IPS-20b (cell line): ENCODE data around the gene TEAD1.

ENCODE experiments used
- H3K27ac ChIP-seq: one replicate; pipeline ENCODE4 v1.5.1; 2013; ENCODE audit warnings: low read length
- H3K27me3 ChIP-seq: 2 replicates; pipeline ENCODE4 v1.6.1; 2013; ENCODE audit warnings: mild to moderate bottlenecking, low read length, inconsistent platforms; ENCODE audit not compliant: insufficient read depth
- H3K36me3 ChIP-seq: 2 replicates; pipeline ENCODE4 v1.6.1; 2013; ENCODE audit warnings: low read depth, mild to moderate bottlenecking, inconsistent platforms, low read length, moderate library complexity; ENCODE audit not compliant: insufficient read depth
- H3K4me1 ChIP-seq: 2 replicates; pipeline ENCODE4 v1.6.1; 2013; ENCODE audit warnings: mild to moderate bottlenecking, control low read depth, inconsistent platforms, low read length, moderate library complexity; ENCODE audit not compliant: insufficient read depth
- H3K4me3 ChIP-seq: 2 replicates; pipeline ENCODE4 v1.5.1; 2013; ENCODE audit warnings: mild to moderate bottlenecking, low read length, inconsistent platforms
- H3K9ac ChIP-seq: 2 replicates; pipeline ENCODE4 v1.6.1; 2013; ENCODE audit warnings: low read depth, mild to moderate bottlenecking, inconsistent platforms, low read length, moderate library complexity
- H3K9me3 ChIP-seq: 2 replicates; pipeline ENCODE4 v1.6.1; 2013; ENCODE audit warnings: mild to moderate bottlenecking, low read depth, low read length, inconsistent platforms; ENCODE audit not compliant: insufficient read depth

Gene TEAD1

DNA sequence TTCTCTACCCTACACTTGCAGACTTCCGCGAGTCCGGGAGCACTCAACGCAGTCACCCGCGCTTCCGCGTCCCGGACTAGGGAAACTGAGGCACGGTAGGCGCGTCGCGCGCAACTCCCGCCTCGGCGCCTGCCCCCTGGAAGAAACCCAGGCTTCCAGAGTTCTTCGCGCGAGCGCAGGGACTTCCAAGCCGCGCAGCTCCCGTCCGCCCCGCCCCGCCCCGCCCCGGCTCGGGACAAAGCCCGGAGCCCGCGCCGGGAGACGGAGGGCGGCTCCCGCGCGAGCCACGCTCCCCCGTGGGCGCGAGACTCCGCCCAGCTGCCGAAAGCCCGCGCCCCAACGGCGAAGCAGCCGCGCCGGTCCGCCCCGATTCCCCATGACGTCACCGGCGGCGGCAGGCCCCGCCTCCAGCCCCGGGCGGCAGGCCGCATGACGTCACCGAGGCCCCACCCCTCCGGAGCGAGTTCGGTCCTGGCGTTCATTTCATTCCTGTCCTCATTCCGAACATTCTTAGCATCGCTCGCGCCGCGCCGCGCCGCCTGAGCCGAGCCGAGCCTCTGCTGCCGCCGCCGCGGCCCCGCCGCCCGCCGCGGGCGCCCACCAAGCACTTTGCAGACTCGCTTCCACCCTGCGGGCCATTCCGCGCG, at the start of gene TEAD1:
TSS of gene TEAD1 (plus strand) at position 498 of the 647 bp plus-strand sequence.
- H3K9ac ChIP-seq: peak within 1 kb of the TSS; percentile 90
- peak within 1 kb of the TSS; percentile 96 for H3K4me3 ChIP-seq
- peaks cover 24% of the 10 kb centered on the region for H3K4me1 ChIP-seq
- H3K9me3 ChIP-seq: no peaks in the 10 kb centered on the region
- peaks cover 18% of the 10 kb centered on the region for H3K27me3 ChIP-seq
- no peak within 1 kb of the TSS for H3K27ac ChIP-seq
- H3K36me3 ChIP-seq: peaks cover 12% of the 10 kb centered on the region; the same call in 1 of the 2 replicates

DNA sequence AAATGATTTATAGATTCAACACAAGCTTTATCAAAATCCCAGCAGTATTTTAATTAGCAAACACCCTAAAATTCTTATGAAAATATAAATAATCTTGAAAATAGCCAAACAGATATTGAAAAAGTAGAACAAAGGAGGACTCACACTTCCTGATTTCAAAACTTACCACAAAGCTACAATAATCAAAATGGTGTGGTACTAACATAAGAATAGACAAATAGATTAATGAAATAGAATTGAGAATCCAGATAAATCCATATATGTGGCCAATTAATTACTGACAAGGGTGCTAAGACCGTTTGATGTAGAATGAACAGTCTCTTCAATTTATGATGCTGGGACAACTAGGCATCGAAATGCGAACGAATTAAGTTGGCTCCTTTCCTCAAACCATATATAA, 49.6 kb upstream of the TEAD1 start:
- Histone ChIP-seq H3K36me3 (no peaks in the 10 kb centered on the region), H3K27me3 (no peaks in the 10 kb centered on the region), H3K9me3 (peaks cover 12% of the 10 kb centered on the region; the same call in 1 of the 2 replicates), H3K9ac (no peak overlapping the region), H3K4me1 (no peaks in the 10 kb centered on the region), H3K4me3 (no peak overlapping the region), H3K27ac (no peak overlapping the region)

DNA sequence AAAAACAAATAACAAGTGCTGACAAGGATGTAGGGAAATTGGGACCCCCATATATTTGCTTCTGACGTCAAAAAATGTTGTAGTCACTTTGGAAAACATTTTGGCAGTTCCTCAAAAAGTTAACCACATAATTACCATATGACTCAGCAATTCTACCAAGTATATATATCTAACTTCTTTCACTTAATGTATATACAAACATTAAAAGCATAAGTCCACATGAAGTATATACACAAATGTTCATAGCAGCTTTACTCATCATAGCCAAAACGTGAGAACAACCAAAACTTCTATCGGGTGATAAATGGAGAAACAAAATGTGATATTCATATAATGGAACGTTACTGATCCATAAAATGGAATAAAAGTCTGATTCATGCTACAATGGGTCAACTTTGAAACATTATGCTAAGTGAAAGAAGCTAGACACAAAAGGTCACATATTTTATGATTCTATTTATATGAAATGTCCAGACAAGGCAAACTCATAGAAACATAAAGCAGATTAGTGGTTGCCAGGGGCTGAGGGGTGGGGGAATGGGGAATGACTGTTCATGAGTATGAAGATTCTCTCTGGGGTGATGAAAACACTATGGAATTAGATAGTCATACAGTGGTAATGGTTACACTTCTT, 48.7 kb upstream of the TEAD1 start:
- no peak overlapping the region for H3K9ac ChIP-seq
- H3K27ac ChIP-seq: no peak overlapping the region
- no peaks in the 10 kb centered on the region for H3K36me3 ChIP-seq

DNA sequence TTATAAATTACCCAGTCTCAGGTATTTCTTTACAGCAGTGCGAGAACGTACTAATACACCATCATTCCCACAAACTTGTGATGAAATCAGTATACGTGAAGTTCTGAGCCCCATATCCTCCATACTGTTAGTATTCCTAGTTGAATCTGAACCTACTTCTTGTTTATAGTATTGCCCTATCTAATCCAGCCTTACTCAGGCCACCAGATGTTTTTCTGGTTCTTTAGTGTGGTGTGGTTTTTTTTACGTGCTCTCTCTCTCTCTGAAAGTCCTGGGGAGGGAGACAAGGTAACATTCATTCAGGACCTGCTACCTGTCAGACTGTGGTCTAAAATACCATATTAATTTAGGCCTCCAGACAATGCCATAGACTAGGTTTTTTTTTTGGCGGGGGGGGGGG, 47.6 kb upstream of the TEAD1 start:
- H3K9ac ChIP-seq: no peak overlapping the region
- H3K27ac ChIP-seq: no peak overlapping the region
- H3K4me3 ChIP-seq: no peak overlapping the region
- H3K27me3 ChIP-seq: no peaks in the 10 kb centered on the region
- H3K9me3 ChIP-seq: peaks cover 12% of the 10 kb centered on the region; the same call in 1 of the 2 replicates
- H3K36me3 ChIP-seq: no peaks in the 10 kb centered on the region
- H3K4me1 ChIP-seq: no peaks in the 10 kb centered on the region

More for the DNA sequence above, 48.7 kb upstream of the TEAD1 start:
- Histone ChIP-seq H3K4me1 (no peaks in the 10 kb centered on the region), H3K27me3 (no peaks in the 10 kb centered on the region), H3K4me3 (no peak overlapping the region), H3K9me3 (peaks cover 12% of the 10 kb centered on the region; the same call in 1 of the 2 replicates)

DNA sequence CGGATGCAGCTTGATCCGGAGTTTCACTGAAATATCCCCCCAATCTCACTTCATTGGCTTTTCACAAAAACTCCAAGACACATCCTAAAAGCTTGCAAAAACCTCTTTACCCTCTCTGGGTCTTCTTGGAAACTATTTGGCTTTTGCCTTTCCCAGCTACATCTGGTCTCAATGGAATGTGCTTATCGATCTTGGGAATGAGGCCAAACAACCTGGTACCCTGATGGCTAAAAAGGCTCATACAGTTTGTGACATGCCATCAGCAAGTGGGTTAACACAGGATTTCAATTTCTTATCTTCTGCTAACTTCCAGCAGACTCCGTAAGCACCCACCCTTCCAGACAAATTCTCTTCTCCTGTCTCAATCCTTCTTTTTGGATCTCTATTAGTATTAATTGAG, 45.9 kb upstream of the TEAD1 start:
- Histone ChIP-seq H3K27ac (no peak overlapping the region), H3K9me3 (peaks cover 12% of the 10 kb centered on the region; the same call in 1 of the 2 replicates), H3K4me3 (no peak overlapping the region), H3K27me3 (no peaks in the 10 kb centered on the region; the same call in 1 of the 2 replicates), H3K9ac (no peak overlapping the region), H3K36me3 (no peaks in the 10 kb centered on the region), H3K4me1 (no peaks in the 10 kb centered on the region)

DNA sequence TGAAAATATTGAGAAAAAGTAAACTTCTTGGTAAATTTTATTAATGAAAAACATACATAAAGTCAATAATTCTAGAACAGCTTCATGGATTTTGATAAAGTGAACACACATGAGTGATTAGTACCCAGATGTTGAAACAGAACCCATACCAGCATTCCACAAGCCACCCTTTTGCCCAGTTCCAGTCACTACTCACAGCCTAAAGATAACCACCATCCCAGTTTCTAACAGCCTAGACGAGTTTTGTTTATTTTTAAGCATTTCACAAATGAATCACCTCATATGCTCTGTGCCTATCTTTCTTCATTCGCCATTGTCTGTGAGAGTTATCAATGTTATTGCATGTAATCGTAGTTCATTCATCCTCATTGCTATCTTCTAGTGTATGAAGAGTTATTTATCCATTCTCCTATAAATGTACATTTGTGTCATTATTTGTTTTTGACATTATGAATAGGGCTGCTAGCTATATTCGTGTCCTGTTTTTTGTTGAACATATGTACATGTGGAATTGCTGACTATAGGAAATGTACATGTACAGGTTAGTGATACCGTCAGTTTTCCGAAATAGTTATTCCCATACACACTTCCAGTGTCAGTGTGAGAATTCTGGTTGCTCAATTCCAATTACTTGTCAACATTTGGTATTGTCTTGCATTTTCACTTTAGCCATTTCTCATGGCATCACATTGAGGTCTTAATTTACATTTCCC, 44.5 kb upstream of the TEAD1 start:
- H3K4me1 ChIP-seq: no peaks in the 10 kb centered on the region
- no peaks in the 10 kb centered on the region for H3K9me3 ChIP-seq
- H3K27me3 ChIP-seq: no peaks in the 10 kb centered on the region; the same call in 1 of the 2 replicates
- no peak overlapping the region for H3K9ac ChIP-seq
- no peak overlapping the region for H3K27ac ChIP-seq
- no peaks in the 10 kb centered on the region for H3K36me3 ChIP-seq
- H3K4me3 ChIP-seq: no peak overlapping the region

DNA sequence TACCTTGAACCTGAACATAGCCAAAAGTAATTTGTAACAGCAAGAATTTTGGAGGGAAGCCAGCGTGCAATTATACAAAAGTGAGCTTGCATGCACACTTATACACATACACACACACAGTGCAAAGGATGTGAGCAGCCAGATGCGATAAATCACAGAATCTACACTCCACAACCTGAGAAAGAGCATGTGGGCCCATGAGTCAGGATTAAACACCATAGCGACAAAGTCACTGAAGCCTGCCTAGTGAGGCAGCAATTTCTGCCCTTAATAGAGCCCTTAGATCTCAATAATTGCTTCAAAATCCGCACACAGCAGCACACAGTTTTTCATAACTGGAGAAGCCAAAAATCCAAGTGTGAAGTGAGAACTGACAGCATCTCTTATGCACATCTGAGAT, 42.6 kb upstream of the TEAD1 start:
- Histone ChIP-seq H3K4me3 (no peak overlapping the region), H3K36me3 (no peaks in the 10 kb centered on the region), H3K9me3 (no peaks in the 10 kb centered on the region), H3K27me3 (no peaks in the 10 kb centered on the region; the same call in 1 of the 2 replicates), H3K4me1 (no peaks in the 10 kb centered on the region), H3K27ac (no peak overlapping the region), H3K9ac (no peak overlapping the region)

DNA sequence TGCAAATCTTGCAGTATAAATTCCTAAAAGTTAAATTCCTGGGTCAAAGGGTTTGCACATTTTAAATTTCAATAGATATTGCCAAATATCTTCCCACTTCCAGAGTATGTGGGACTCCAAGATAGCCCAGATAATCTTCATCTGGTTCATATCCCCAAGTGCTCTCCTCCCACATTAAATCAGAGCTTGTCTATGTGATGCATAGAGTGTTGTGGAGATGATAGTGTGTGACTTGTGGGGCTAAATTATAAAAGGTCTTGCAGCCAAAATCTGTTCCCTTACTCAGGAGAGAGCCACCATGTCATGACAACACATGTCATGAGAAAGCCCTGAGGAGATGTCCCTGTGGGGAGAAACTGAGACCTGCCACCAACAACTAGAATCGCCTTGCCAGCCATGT, 39.9 kb upstream of the TEAD1 start:
- Histone ChIP-seq H3K27ac (no peak overlapping the region), H3K27me3 (no peaks in the 10 kb centered on the region; the same call in 1 of the 2 replicates), H3K9ac (no peak overlapping the region), H3K36me3 (no peaks in the 10 kb centered on the region), H3K9me3 (no peaks in the 10 kb centered on the region), H3K4me1 (no peaks in the 10 kb centered on the region), H3K4me3 (no peak overlapping the region)

DNA sequence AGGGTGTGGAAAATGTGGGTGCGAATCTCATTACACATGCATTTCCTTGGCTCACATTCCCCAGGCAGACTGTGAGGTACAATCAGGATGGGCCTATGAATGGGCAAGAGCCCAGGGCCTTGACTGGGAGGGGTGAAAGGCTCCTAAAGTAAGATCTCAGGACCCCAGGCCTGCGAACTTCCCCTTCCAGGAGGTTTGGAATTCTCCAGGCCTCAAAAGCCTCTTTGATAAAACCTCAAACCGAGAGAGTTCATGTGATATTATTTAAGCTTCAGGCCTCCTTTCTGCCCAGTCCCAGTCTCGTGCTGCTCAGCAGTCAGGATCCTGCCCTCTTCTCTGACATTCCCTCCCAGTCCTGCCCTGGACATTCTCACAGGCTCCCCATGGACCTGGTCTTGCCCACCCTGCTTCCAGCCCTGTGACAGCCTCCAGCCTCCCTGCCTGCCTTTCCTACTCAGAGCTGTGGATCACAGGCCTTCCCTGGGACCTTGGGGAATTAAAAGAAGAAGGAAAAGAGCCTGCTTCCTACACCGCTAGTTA, 37.3 kb upstream of the TEAD1 start:
- H3K9ac ChIP-seq: no peak overlapping the region
- H3K4me1 ChIP-seq: no peaks in the 10 kb centered on the region
- no peaks in the 10 kb centered on the region; the same call in 1 of the 2 replicates for H3K27me3 ChIP-seq
- no peak overlapping the region for H3K4me3 ChIP-seq
- no peaks in the 10 kb centered on the region for H3K36me3 ChIP-seq
- no peaks in the 10 kb centered on the region for H3K9me3 ChIP-seq
- no peak overlapping the region for H3K27ac ChIP-seq

DNA sequence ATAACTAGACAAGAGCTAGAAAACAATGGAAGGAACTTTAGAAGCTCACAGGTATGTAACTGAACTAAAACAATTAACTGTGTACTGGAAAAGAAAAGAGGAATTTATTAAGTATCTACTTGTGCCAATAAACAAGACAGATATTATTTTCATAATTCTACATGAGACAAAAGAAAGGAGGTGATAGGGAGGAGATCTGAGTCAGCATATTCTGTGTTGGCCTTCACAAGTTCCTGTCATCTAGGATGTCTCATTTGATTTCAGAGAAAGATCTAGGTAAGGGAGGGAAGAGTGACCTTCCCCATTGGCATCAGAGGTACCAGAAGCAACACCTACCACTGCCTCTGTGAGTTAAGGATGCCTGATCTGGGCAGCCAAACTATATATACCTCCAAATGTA, 34.8 kb upstream of the TEAD1 start:
- H3K9me3 ChIP-seq: no peaks in the 10 kb centered on the region
- H3K36me3 ChIP-seq: no peaks in the 10 kb centered on the region
- H3K27ac ChIP-seq: no peak overlapping the region
- no peaks in the 10 kb centered on the region for H3K27me3 ChIP-seq
- no peak overlapping the region for H3K4me3 ChIP-seq
- no peaks in the 10 kb centered on the region for H3K4me1 ChIP-seq
- H3K9ac ChIP-seq: no peak overlapping the region

DNA sequence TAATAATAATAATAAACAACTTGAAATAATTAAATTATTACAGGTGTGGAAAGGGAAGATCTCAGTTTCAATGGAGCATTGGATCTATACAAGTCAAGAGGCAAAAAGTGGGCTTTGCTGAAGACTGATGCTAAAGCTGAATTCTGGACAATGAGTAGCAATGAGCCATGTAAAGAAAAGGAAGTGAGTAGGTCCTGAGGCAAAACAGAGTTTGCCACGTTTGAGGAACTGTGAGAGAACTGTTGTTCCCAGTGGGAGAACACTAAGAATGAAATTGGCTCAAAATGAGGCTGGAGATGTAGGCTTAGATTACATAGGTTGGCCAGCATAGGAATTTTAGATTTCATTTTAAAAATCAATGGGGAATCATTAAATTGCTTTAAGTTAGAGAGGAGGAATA, 33.9 kb upstream of the TEAD1 start:
- H3K27ac ChIP-seq: no peak overlapping the region
- H3K4me3 ChIP-seq: no peak overlapping the region
- H3K36me3 ChIP-seq: no peaks in the 10 kb centered on the region
- H3K9me3 ChIP-seq: no peaks in the 10 kb centered on the region
- no peaks in the 10 kb centered on the region for H3K27me3 ChIP-seq
- no peak overlapping the region for H3K9ac ChIP-seq
- H3K4me1 ChIP-seq: no peaks in the 10 kb centered on the region
